Measurements from ENCODE around the gene SPOCK2.
"Not testable (repeated sequence)": the region's sequence is repeated elsewhere in the genome, so short reads cannot be mapped to it uniquely, and the experiment has no call there.

Gene SPOCK2

GRCh38 chr10:72032409-72033162, 55.8 kb downstream of the SPOCK2 start:
- H2BK5ac ChIP-seq (ENCODE audit: low read length); H3K27ac ChIP-seq (ENCODE audit: low read depth, low read length); H3K27me3 ChIP-seq (ENCODE audit: insufficient read depth, low read length, poor library complexity); H3K9ac ChIP-seq (ENCODE audit: low read length); H4K8ac ChIP-seq (ENCODE audit: low read depth, low read length); H3K18ac ChIP-seq (ENCODE audit: low read length); H3K4me1 ChIP-seq (ENCODE audit: control insufficient read depth, low read depth, low read length); H2AK5ac ChIP-seq (ENCODE audit: low read length); H3K56ac ChIP-seq (ENCODE audit: low read length); H3K23ac ChIP-seq (ENCODE audit: low read length); H3K79me1 ChIP-seq (ENCODE audit: low read length); H2BK120ac ChIP-seq (ENCODE audit: low read depth, low read length); H3K4me2 ChIP-seq (ENCODE audit: low read length); H3K79me2 ChIP-seq (ENCODE audit: control insufficient read depth, insufficient read depth, low read length); H2BK15ac ChIP-seq (replicated peaks; ENCODE audit: low read depth); DNase-seq; H4K5ac ChIP-seq (ENCODE audit: low read length); H3K4ac ChIP-seq (ENCODE audit: low read depth, low read length); H3K4me3 ChIP-seq (ENCODE audit: low read length); H3K36me3 ChIP-seq (ENCODE audit: control insufficient read depth, insufficient read depth, low read length): not testable (repeated sequence)
- WGBS (ENCODE audit: extremely low coverage, insufficient coverage, low lambda C conversion rate): no CpG with 5 or more reads among the region's 11 CpGs

- DNase-seq: no peak
- Histone ChIP-seq H3K36me3 (ENCODE audit: control insufficient read depth, insufficient read depth, low read length) (no peaks in the 10 kb centered on the region), H3K27ac (ENCODE audit: low read depth, low read length) (no peak overlapping the region), H3K56ac (ENCODE audit: low read length) (no peak overlapping the region), H3K9ac (ENCODE audit: low read length) (no peak overlapping the region), H3K4me3 (ENCODE audit: low read length) (no peak overlapping the region), H4K8ac (ENCODE audit: low read depth, low read length) (no peak overlapping the region), H3K79me1 (ENCODE audit: low read length) (no peaks in the 10 kb centered on the region), H4K5ac (ENCODE audit: low read length) (no peak overlapping the region), H3K79me2 (ENCODE audit: control insufficient read depth, insufficient read depth, low read length) (no peaks in the 10 kb centered on the region), H3K4ac (ENCODE audit: low read depth, low read length) (no peak overlapping the region), H3K23ac (ENCODE audit: low read length) (no peak overlapping the region), H3K4me2 (ENCODE audit: low read length) (no peak overlapping the region), H2BK5ac (ENCODE audit: low read length) (no peak overlapping the region), H3K4me1 (ENCODE audit: control insufficient read depth, low read depth, low read length) (no peaks in the 10 kb centered on the region), H3K27me3 (ENCODE audit: insufficient read depth, low read length, poor library complexity) (no peaks in the 10 kb centered on the region), H2BK120ac (ENCODE audit: low read depth, low read length) (no peak overlapping the region), H2BK15ac (replicated peaks; ENCODE audit: low read depth) (no peak overlapping the region), H3K18ac (ENCODE audit: low read length) (no peak overlapping the region), H2AK5ac (ENCODE audit: low read length) (no peak overlapping the region)
- WGBS (ENCODE audit: extremely low coverage, insufficient coverage, low lambda C conversion rate): no CpG with 5 or more reads among the region's 10 CpGs
Observed at GRCh38 chr10:72031706-72032105, 56.6 kb downstream of the SPOCK2 start.

- H4K8ac ChIP-seq (ENCODE audit: low read depth, low read length): no peak overlapping the region
Observed at GRCh38 chr10:72030762-72031543, 57.4 kb downstream of the SPOCK2 start.

GRCh38 chr10:72029414-72029813, 58.9 kb downstream of the SPOCK2 start:
- Histone ChIP-seq H3K9ac (ENCODE audit: low read length) (no peak overlapping the region), H3K79me2 (ENCODE audit: control insufficient read depth, insufficient read depth, low read length) (no peaks in the 10 kb centered on the region), H3K36me3 (ENCODE audit: control insufficient read depth, insufficient read depth, low read length) (no peaks in the 10 kb centered on the region), H3K27ac (ENCODE audit: low read depth, low read length) (no peak overlapping the region), H2BK120ac (ENCODE audit: low read depth, low read length) (no peak overlapping the region), H2BK5ac (ENCODE audit: low read length) (no peak overlapping the region), H3K79me1 (ENCODE audit: low read length) (no peaks in the 10 kb centered on the region), H2AK5ac (ENCODE audit: low read length) (no peak overlapping the region), H4K8ac (ENCODE audit: low read depth, low read length) (no peak overlapping the region), H3K4me2 (ENCODE audit: low read length) (no peak overlapping the region), H3K4me3 (ENCODE audit: low read length) (no peak overlapping the region), H4K5ac (ENCODE audit: low read length) (no peak overlapping the region), H3K4ac (ENCODE audit: low read depth, low read length) (no peak overlapping the region), H3K27me3 (ENCODE audit: insufficient read depth, low read length, poor library complexity) (no peaks in the 10 kb centered on the region), H3K56ac (ENCODE audit: low read length) (no peak overlapping the region), H3K4me1 (ENCODE audit: control insufficient read depth, low read depth, low read length) (no peaks in the 10 kb centered on the region), H3K18ac (ENCODE audit: low read length) (no peak overlapping the region), H2BK15ac (replicated peaks; ENCODE audit: low read depth) (no peak overlapping the region), H3K23ac (ENCODE audit: low read length) (no peak overlapping the region)
- no peak for DNase-seq
- WGBS (ENCODE audit: extremely low coverage, insufficient coverage, low lambda C conversion rate): no CpG with 5 or more reads among the region's 1 CpG

More at GRCh38 chr10:72030762-72031543, 57.4 kb downstream of the SPOCK2 start:
- no peak overlapping the region for H2BK5ac ChIP-seq (ENCODE audit: low read length)
- H3K4ac ChIP-seq (ENCODE audit: low read depth, low read length): no peak overlapping the region
- no peak overlapping the region for H3K56ac ChIP-seq (ENCODE audit: low read length)
- H2AK5ac ChIP-seq (ENCODE audit: low read length): no peak overlapping the region
- H3K4me2 ChIP-seq (ENCODE audit: low read length): no peak overlapping the region
- no peak overlapping the region for H2BK120ac ChIP-seq (ENCODE audit: low read depth, low read length)
- no peak overlapping the region for H2BK15ac ChIP-seq (replicated peaks; ENCODE audit: low read depth)
- H3K9ac ChIP-seq (ENCODE audit: low read length): no peak overlapping the region
- no peak overlapping the region for H3K23ac ChIP-seq (ENCODE audit: low read length)
- H3K79me2 ChIP-seq (ENCODE audit: control insufficient read depth, insufficient read depth, low read length): no peaks in the 10 kb centered on the region
- H3K79me1 ChIP-seq (ENCODE audit: low read length): no peaks in the 10 kb centered on the region
- H3K4me1 ChIP-seq (ENCODE audit: control insufficient read depth, low read depth, low read length): no peaks in the 10 kb centered on the region
- H3K18ac ChIP-seq (ENCODE audit: low read length): no peak overlapping the region
- H3K4me3 ChIP-seq (ENCODE audit: low read length): no peak overlapping the region
- no peak for DNase-seq
- H3K36me3 ChIP-seq (ENCODE audit: control insufficient read depth, insufficient read depth, low read length): no peaks in the 10 kb centered on the region
- H3K27ac ChIP-seq (ENCODE audit: low read depth, low read length): no peak overlapping the region
- no CpG with 5 or more reads among the region's 19 CpGs for WGBS (ENCODE audit: extremely low coverage, insufficient coverage, low lambda C conversion rate)
- H4K5ac ChIP-seq (ENCODE audit: low read length): no peak overlapping the region
- H3K27me3 ChIP-seq (ENCODE audit: insufficient read depth, low read length, poor library complexity): no peaks in the 10 kb centered on the region

- Histone ChIP-seq H3K18ac (ENCODE audit: low read length) (no peak overlapping the region), H3K56ac (ENCODE audit: low read length) (no peak overlapping the region), H3K9ac (ENCODE audit: low read length) (no peak overlapping the region), H3K36me3 (ENCODE audit: control insufficient read depth, insufficient read depth, low read length) (no peaks in the 10 kb centered on the region), H3K27ac (ENCODE audit: low read depth, low read length) (no peak overlapping the region), H2AK5ac (ENCODE audit: low read length) (no peak overlapping the region), H4K5ac (ENCODE audit: low read length) (no peak overlapping the region), H3K79me1 (ENCODE audit: low read length) (no peaks in the 10 kb centered on the region), H3K4ac (ENCODE audit: low read depth, low read length) (no peak overlapping the region), H2BK5ac (ENCODE audit: low read length) (no peak overlapping the region), H3K23ac (ENCODE audit: low read length) (no peak overlapping the region), H2BK15ac (replicated peaks; ENCODE audit: low read depth) (no peak overlapping the region), H3K4me2 (ENCODE audit: low read length) (no peak overlapping the region), H4K8ac (ENCODE audit: low read depth, low read length) (no peak overlapping the region), H3K4me1 (ENCODE audit: control insufficient read depth, low read depth, low read length) (no peaks in the 10 kb centered on the region), H2BK120ac (ENCODE audit: low read depth, low read length) (no peak overlapping the region), H3K4me3 (ENCODE audit: low read length) (no peak overlapping the region), H3K27me3 (ENCODE audit: insufficient read depth, low read length, poor library complexity) (no peaks in the 10 kb centered on the region), H3K79me2 (ENCODE audit: control insufficient read depth, insufficient read depth, low read length) (no peaks in the 10 kb centered on the region)
- no CpG with 5 or more reads among the region's 6 CpGs for WGBS (ENCODE audit: extremely low coverage, insufficient coverage, low lambda C conversion rate)
- no peak for DNase-seq
Observed at GRCh38 chr10:72027498-72027897, 60.9 kb downstream of the SPOCK2 start.

All from mesendoderm (in vitro differentiated cells).